ENCODE data around the gene SCART1. TPM values are rescaled to one million over a fixed set of nuclear protein-coding genes. Genes with fewer than 3 reads are reported as not detected.

Gene SCART1
- total RNA-seq, 1 donor from 2014 or later = 1.3 TPM

DNA sequence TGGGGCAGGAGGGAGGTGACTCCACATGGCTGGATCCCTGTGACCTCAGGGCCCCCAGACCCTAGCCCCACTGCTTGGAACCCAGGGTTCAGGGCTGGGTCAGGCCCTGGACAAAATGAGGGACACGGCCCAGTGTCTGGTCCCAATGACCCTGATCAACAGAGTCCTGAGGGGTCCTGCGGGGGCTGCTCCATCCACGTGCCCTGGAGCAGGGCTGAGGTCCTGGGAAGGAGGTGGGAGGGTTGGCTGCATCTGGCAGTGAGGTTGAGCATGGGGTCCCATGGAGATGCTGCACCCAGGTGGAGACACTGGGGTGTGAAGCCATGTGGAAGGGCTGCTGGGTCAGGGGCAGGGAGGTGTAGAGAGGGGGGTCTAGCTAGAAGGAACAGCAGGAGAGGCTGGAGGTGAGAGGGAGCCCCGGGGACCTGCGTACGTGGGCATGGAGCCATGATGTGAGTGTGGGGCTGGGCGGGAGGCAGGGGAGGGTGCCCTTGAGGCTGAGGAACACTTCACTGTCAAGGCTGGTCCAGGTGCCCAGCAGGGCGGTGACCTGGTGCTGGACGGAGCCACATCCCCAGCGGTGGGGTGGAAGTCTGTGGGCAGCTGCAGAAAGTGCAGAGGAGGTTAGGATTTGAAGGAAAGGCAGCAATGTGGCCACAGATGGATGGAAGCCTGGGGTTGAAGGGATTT, 604 bp downstream of the SCART1 start:
- TF ChIP-seq, protein P1, sequence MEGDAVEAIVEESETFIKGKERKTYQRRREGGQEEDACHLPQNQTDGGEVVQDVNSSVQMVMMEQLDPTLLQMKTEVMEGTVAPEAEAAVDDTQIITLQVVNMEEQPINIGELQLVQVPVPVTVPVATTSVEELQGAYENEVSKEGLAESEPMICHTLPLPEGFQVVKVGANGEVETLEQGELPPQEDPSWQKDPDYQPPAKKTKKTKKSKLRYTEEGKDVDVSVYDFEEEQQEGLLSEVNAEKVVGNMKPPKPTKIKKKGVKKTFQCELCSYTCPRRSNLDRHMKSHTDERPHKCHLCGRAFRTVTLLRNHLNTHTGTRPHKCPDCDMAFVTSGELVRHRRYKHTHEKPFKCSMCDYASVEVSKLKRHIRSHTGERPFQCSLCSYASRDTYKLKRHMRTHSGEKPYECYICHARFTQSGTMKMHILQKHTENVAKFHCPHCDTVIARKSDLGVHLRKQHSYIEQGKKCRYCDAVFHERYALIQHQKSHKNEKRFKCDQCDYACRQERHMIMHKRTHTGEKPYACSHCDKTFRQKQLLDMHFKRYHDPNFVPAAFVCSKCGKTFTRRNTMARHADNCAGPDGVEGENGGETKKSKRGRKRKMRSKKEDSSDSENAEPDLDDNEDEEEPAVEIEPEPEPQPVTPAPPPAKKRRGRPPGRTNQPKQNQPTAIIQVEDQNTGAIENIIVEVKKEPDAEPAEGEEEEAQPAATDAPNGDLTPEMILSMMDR (conservative IDR thresholded peaks at IDR 0.05; ENCODE audit: low read depth, low read length) = no peak
- DNase-seq (ENCODE audit: low read depth) = no peak
- no peak overlapping the region for H3K4me3 ChIP-seq (ENCODE audit: low read depth, low read length)

DNA sequence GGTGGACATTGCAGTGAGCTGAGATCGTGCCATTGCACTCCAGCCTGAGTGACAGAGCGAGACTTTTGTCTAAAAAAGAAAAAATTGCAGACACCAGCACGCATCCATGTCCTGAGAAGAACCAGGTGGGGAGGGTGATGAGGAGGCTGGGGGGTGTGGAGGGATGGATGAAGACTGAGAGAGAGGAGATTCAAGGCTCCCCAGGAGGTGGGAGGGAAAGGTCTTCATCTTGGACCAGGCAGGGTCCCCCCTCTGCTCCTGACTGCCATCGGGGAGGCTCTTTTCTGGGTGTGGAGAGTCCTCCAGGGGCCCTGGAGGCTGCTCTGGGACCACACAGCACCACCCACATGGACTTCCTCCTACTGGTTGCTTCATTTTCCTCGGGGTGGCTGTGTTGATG, 1.5 kb downstream of the SCART1 start:
- TF ChIP-seq, protein P1 (conservative IDR thresholded peaks at IDR 0.05; ENCODE audit: low read depth, low read length) = no peak
- no peak for DNase-seq (ENCODE audit: low read depth)
- H3K4me3 ChIP-seq (ENCODE audit: low read depth, low read length) = no peak overlapping the region

DNA sequence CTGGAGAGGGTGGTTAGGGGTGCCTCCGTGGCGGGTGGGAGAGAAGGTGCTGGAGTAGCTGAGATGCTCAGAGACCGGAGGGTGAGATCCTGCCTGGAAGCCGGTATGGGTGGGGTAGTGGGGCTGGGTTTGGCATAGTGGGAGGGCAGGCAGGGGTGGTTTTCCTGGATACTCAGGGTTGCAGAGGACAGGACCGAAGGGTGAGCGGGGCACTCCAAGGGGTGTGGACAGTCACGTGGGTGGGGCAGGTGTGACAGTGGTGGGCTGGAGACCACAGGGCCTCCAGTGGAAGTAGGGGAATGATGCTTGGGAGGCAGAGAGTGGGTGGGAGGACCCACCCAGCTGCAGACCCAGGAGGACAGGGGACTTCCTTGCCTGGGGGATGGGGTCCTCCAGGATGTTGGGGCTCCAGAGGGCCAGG, 1.9 kb downstream of the SCART1 start:
- no peak overlapping the region for H3K4me3 ChIP-seq (ENCODE audit: low read depth, low read length)
- DNase-seq (ENCODE audit: low read depth) = no peak
- TF ChIP-seq, protein P1 (conservative IDR thresholded peaks at IDR 0.05; ENCODE audit: low read depth, low read length) = no peak

DNA sequence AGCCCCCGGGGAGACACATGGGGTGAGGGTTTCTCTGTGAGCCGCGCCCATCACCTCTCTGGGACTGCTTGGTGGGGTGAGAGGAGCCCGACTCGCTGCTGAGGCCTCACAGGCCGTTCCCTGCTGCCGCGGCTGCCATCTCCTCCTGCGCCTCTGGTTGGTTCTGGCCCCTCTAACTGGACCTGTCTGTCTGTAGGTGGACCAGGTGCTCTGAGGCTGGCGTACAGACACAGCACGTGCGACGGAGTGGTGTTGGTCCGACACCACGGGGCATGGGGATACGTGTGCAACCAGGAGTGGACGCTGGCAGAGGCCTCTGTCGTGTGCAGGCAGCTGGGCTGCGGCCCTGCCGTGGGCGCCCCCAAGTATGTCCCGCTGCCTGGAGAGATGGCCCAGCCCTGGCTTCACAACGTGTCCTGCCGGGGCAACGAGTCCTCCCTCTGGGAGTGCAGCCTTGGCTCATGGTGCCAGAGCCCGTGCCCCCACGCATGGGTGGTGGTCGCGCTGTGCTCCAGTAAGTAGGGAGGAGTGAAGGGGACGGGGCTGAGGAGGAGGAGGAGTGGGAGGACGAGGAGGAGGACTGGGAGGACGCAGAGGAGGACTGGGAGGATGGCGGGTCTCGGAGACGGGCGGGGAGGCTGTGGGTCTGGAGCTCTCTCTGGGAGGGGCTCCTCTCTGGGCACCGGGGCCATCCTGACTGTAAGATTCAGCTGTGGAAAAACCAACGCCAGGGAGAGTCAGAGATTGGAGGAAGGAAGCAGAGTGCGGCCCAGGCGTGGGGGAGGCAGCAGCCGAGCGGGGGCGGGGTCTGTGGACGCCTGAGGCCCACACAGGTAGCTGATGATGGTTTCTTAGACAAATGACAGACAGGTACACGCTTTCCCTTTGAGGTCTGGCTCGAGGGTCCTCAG, 2.6 kb downstream of the SCART1 start:
- TF ChIP-seq, protein P1 (conservative IDR thresholded peaks at IDR 0.05; ENCODE audit: low read depth, low read length) = no peak
- DNase-seq (ENCODE audit: low read depth) = no peak
- no peak overlapping the region for H3K4me3 ChIP-seq (ENCODE audit: low read depth, low read length)

DNA sequence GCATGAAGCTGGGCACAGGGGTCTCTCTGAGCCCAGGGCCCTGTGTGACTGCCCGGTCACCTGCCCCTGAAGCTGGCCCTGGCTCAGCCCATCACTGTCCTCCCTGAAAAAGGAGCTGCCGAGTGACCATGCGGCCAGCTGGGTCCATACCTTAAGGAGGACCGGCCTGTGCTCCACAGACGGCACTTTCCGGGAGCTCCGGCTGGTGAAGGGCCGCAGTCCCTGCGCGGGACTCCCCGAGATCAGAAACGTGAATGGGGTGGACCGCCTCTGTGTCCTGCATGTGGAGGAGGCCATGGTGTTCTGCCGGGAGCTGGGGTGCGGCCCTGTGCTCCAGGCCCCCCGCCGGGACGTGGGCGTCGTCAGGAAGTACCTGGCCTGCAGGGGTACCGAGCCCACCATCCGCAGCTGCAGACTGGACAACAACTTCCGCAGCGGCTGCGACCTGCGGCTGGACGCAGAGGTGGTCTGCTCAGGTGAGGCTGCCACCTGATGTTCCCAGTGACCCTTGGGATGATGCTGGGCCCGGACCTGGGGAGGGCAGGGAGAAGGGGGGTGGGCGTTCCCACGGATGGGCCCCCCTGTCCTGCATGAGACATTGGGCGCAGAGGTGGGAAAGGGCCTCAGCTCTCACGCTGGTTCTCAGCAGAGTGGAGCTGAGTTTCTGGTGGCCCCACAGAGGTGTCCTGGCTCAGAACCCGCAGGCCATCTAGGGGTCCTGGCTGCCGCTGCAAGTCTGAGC, 3.5 kb downstream of the SCART1 start:
- no peak overlapping the region for H3K4me3 ChIP-seq (ENCODE audit: low read depth, low read length)
- DNase-seq (ENCODE audit: low read depth) = no peak
- TF ChIP-seq, protein P1 (conservative IDR thresholded peaks at IDR 0.05; ENCODE audit: low read depth, low read length) = no peak

DNA sequence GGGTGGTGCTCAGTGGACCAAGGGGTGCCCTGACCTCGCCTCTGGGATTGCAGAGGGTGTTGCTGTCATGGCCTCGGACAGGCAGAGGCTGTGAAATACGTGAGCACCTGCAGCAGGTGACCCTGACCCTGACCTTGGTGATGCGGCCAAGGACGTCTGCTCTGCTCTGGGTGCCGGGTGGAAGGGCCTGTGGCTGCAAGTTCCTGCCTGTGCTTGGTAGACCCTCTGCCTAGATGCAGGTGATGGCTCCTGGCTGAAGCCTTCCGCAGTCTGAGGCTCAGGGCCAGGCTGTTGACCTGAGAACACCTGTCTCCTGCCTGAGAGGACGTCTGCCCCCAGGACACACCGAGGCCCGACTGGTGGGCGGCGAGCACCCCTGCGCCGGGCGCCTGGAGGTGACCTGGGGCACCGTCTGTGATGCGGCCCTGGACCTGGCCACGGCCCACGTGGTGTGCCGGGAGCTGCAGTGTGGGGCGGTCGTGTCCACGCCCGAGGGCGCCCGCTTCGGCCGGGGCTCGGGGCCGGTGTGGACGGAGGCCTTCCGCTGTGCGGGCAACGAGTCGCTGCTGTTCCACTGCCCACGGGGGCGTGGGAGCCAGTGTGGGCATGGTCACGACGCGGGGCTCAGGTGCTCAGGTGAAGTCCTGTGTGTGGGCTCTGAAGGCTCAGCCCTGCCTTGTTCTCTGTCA, 4.4 kb downstream of the SCART1 start:
- no peak overlapping the region for H3K4me3 ChIP-seq (ENCODE audit: low read depth, low read length)
- DNase-seq (ENCODE audit: low read depth) = no peak
- TF ChIP-seq, protein P1 (conservative IDR thresholded peaks at IDR 0.05; ENCODE audit: low read depth, low read length) = no peak
